Measurements from ENCODE around the gene IGF2BP2. TPM values are rescaled to one million over a fixed set of nuclear protein-coding genes. Genes with fewer than 3 reads are reported as not detected.

The IGF2BP2 gene
- total and polyA plus RNA-seq, 2 of the 8 experiments (the other 6 are each of a cell fraction or from before 2014, with no cell fraction given) = 7.4 to 121 TPM

DNA sequence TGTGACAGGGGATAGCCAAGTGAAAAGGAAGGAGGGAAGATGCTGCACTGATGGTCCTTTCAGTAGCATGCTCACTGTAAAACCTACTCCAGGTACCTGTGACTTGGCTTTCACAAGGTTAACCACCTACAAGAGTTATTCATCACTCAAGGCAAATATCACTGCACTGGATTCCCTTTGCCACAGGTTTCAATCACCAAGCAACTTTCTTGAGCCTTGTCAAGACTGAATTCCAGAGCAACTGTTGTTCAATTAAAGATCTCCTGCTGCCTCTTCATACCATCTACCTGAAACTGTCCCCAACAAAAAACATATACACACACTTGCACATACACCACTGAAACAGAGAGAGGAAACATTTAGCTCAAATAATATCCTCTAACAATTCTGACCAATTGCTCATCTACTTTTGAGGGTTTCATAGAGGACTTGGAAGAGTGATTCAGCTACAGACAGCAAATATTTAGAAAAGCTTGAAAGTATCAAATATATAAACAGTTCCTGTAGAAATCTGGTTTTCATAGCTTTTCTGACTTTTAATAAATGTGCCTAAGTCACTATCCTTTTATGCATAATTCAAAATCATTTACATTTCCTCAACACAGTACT is 6.5 kb downstream of the IGF2BP2 start:
- Histone ChIP-seq H3K27me3 (replicated peaks in 1 of 4; ENCODE audit: control insufficient read depth in 3 of 4, extremely low read depth in 1 of 4, insufficient read depth in 3 of 4, low read length in 3 of 4) (no peaks in the 10 kb centered on the region), H3K14ac (ENCODE audit: insufficient read length) (no peak overlapping the region), H3K79me1 (ENCODE audit: low read depth, low read length) (no peaks in the 10 kb centered on the region), H2BK15ac (ENCODE audit: low read length) (no peak overlapping the region), H3K18ac (ENCODE audit: extremely low read depth, low read length) (no peak overlapping the region), H3K9me3 (ENCODE audit: insufficient read depth in 2 of 2, low read depth in 1 of 2, low read length in 1 of 2) (no peaks in the 10 kb centered on the region), H3K36me3 (ENCODE audit: control insufficient read depth in 2 of 4, insufficient read depth in 4 of 4, low read length in 3 of 4) (no peaks in the 10 kb centered on the region), H4K8ac (ENCODE audit: extremely low read depth, insufficient read depth, low read length) (no peak overlapping the region), H2BK5ac (ENCODE audit: low read depth, low read length) (no peak overlapping the region), H3K27ac (ENCODE audit: low read depth, low read length) (no peak overlapping the region), H4K91ac (replicated peaks; ENCODE audit: insufficient read length, low read length) (no peak overlapping the region), H3K4me2 (ENCODE audit: insufficient read depth in 1 of 2, low read depth in 2 of 2, low read length in 2 of 2) (peak overlapping the region in 1 of 2 experiments; percentile 37; a peak in 1 of 4 replicates), H3K4ac (replicated peaks; ENCODE audit: insufficient read length, low read depth, low read length) (no peak overlapping the region), H3K56ac (replicated peaks; ENCODE audit: insufficient read length, low read depth, low read length) (no peak overlapping the region), H3K9ac (replicated peaks in 1 of 4; ENCODE audit: extremely low read depth in 1 of 4, low read depth in 3 of 4, low read length in 3 of 4) (no peak overlapping the region), H2AK5ac (ENCODE audit: low read depth, low read length) (no peak overlapping the region), H2BK20ac (ENCODE audit: low read length) (no peak overlapping the region), H4K5ac (ENCODE audit: insufficient read length, low read depth, low read length) (no peak overlapping the region), H3K23ac (ENCODE audit: insufficient read length) (no peak overlapping the region), H3K79me2 (ENCODE audit: control insufficient read depth in 1 of 2, insufficient read depth in 2 of 2, low read length in 2 of 2) (peaks cover 20 to 100% of the 10 kb centered on the region in 2 experiments), H2BK120ac (replicated peaks; ENCODE audit: low read depth, low read length) (no peak overlapping the region), H3K4me1 (replicated peaks in 1 of 4; ENCODE audit: control insufficient read depth in 3 of 4, insufficient read depth in 4 of 4, low read length in 3 of 4) (peaks cover 4 to 34% (median 22%) of the 10 kb centered on the region in 4 experiments; a peak in 6 of 7 replicates), H2AFZ (ENCODE audit: low read length) (no peak overlapping the region), H3K4me3 (ENCODE audit: extremely low read depth in 1 of 4, insufficient read depth in 2 of 4, low read depth in 3 of 4, low read length in 4 of 4) (no peak overlapping the region), H2BK12ac (ENCODE audit: low read depth, low read length) (no peak overlapping the region), H3K23me2 (ENCODE audit: low read depth, low read length) (no peaks in the 10 kb centered on the region), H4K20me1 (replicated peaks in 1 of 2; ENCODE audit: control insufficient read depth in 1 of 2, insufficient read depth in 2 of 2, low read length in 2 of 2) (peaks cover 6 to 12% of the 10 kb centered on the region in 2 experiments)
- TF ChIP-seq RFX5 (IDR thresholded peaks at IDR 0.05; ENCODE audit: borderline replicate concordance, low read depth, low read length) (no peak), SP2 (IDR thresholded peaks at IDR 0.05; ENCODE audit: low read length) (no peak), POLR2A (IDR thresholded peaks at IDR 0.05; ENCODE audit: control extremely low read depth in 1 of 2, low read depth in 2 of 2, low read length in 2 of 2) (no peak), BCL11A (IDR thresholded peaks at IDR 0.05; ENCODE audit: low read depth in 2 of 2, low read length in 2 of 2) (no peak), ZNF274 (IDR thresholded peaks at IDR 0.05; ENCODE audit: borderline replicate concordance, extremely low read depth, low read length) (no peak), GTF2F1 (IDR thresholded peaks at IDR 0.05; ENCODE audit: borderline replicate concordance, low read depth, low read length) (no peak), ATF2 (IDR thresholded peaks at IDR 0.05; ENCODE audit: low read length) (no peak), TCF12 (IDR thresholded peaks at IDR 0.05; ENCODE audit: low read depth, low read length) (no peak), RAD21 (IDR thresholded peaks at IDR 0.05 in 1 of 2, conservative IDR thresholded peaks at IDR 0.05 in 1 of 2; ENCODE audit: low read depth in 2 of 2, low read length in 2 of 2) (no peak), SP4 (IDR thresholded peaks at IDR 0.05; ENCODE audit: low read length) (no peak), TBP (IDR thresholded peaks at IDR 0.05; ENCODE audit: low read depth, low read length) (no peak), GABPA (IDR thresholded peaks at IDR 0.05; ENCODE audit: borderline replicate concordance, insufficient read depth, low read length) (no peak)
- ChIA-PET POLR2A (ENCODE audit: partially characterized antibody) (interaction anchor here (0.7 to 1.0 kb wide), 2 partner anchors 32 to 43 kb away, joined by 3 read pairs; no protein-coding TSS in a partner anchor), CTCF (ENCODE audit: partially characterized antibody) (interaction anchor here (0.6 kb wide), 1 partner anchor 10 kb away, joined by 3 read pairs; no protein-coding TSS in a partner anchor)
- DNase-seq (ENCODE audit: low read depth in 1 of 2, low spot score in 2 of 2) (no peak), FAIRE-seq (no peak)

Measured in H1 (cell line).